ENCODE measurements around the gene PIP5K1B.

Gene PIP5K1B

DNA sequence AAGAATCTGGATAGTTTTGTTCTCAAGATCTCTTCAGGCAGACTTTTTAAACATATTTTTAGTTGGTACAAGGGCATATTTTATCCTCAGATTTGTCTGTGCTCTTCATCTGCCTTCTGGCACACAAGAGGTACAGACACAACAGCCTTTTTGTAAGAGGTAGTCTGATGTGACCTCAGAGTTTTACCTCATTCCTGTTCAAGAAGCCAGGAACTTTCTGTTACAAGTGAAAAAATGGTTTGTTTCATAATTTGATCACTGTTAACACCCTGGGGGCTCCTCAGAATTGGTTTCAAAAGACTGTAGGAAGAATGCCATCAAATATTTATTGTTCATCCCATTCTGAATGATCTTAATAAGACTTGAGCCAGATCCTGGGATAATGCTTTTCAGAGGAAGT, 172.2 kb downstream of the PIP5K1B start:
- H3K27me3 ChIP-seq (ENCODE audit: control insufficient read depth, insufficient read depth, low read length), result no peaks in the 10 kb centered on the region
- no peaks in the 10 kb centered on the region for H3K36me3 ChIP-seq (ENCODE audit: control insufficient read depth, insufficient read depth, low read length)
- no peak overlapping the region for H3K4me3 ChIP-seq (ENCODE audit: low read depth, low read length)
- no peaks in the 10 kb centered on the region for H3K9me3 ChIP-seq (ENCODE audit: control insufficient read depth, insufficient read depth, low read length)
- no peak overlapping the region for H3K9ac ChIP-seq (ENCODE audit: low read depth, low read length)
- H3K4me1 ChIP-seq (ENCODE audit: control insufficient read depth, insufficient read depth, low read length), result peaks cover 19% of the 10 kb centered on the region

DNA sequence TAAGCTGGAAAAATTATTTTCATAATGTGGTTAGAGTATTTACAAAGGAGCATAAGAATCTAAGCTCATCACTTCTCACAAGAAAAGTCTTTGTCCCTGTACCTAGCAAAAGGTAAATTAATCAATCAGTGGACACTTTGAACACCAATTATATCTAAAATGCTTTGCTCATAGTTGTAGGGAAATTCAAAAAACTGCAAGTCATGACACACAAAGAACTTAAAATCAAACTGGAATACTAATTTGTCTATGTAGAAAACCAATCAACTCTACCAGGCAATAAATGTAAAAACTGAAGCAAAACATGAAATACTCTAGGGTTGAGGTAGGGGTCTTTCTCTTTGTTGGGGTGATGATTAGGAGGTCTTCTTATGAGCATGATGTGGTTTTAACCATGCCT, 173.4 kb downstream of the PIP5K1B start:
- Histone ChIP-seq H3K27me3 (ENCODE audit: control insufficient read depth, insufficient read depth, low read length) (no peaks in the 10 kb centered on the region), H3K9me3 (ENCODE audit: control insufficient read depth, insufficient read depth, low read length) (no peaks in the 10 kb centered on the region), H3K4me3 (ENCODE audit: low read depth, low read length) (no peak overlapping the region), H3K4me1 (ENCODE audit: control insufficient read depth, insufficient read depth, low read length) (peaks cover 13% of the 10 kb centered on the region), H3K36me3 (ENCODE audit: control insufficient read depth, insufficient read depth, low read length) (no peaks in the 10 kb centered on the region), H3K9ac (ENCODE audit: low read depth, low read length) (no peak overlapping the region)

DNA sequence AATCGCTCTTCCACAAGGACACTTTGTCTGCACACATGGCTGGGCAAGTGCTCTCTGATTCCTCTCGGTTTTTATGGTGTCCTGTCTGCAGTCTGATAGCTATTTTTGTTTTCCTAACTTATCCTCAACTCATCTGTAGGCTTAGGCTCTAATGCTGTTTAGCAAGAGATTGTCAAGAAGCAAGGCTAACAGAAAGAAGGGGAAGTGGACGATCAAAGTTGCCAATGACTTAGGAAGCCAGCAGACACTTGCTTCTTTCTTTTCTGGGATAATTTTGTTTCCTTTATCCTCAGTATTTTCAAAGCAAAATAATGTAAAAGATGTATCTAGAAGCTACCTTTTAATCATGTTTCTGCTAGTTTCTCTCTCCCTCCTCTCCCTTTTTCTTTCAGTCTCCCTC, 178.2 kb downstream of the PIP5K1B start:
- H3K4me3 ChIP-seq (ENCODE audit: low read depth, low read length), result no peak overlapping the region
- H3K9me3 ChIP-seq (ENCODE audit: control insufficient read depth, insufficient read depth, low read length), result no peaks in the 10 kb centered on the region

DNA sequence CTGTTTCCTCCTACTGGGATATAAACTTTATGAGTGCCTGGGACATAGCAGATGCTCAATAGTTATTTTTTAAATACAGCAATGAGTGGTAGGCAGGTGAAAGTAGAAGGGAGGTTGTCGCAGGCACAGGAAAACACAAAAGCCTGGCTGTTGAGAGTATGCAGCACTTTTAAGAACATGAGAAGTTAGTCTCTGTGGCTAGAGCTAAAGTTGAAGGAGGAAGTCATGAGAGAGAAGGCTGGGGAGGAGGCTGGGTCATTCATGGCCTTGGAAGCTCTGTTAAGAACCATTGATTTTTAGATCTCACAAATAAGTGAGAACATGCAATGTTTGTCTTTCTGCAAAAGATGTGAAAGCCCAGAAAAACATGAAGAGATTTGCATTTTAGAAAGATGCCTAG, 182.2 kb downstream of the PIP5K1B start:
- Histone ChIP-seq H3K27me3 (ENCODE audit: control insufficient read depth, insufficient read depth, low read length) (no peaks in the 10 kb centered on the region), H3K4me1 (ENCODE audit: control insufficient read depth, insufficient read depth, low read length) (no peaks in the 10 kb centered on the region), H3K9me3 (ENCODE audit: control insufficient read depth, insufficient read depth, low read length) (no peaks in the 10 kb centered on the region), H3K36me3 (ENCODE audit: control insufficient read depth, insufficient read depth, low read length) (no peaks in the 10 kb centered on the region), H3K4me3 (ENCODE audit: low read depth, low read length) (no peak overlapping the region), H3K9ac (ENCODE audit: low read depth, low read length) (no peak overlapping the region)

More for the DNA sequence above, 178.2 kb downstream of the PIP5K1B start:
- Histone ChIP-seq H3K36me3 (ENCODE audit: control insufficient read depth, insufficient read depth, low read length) (no peaks in the 10 kb centered on the region), H3K9ac (ENCODE audit: low read depth, low read length) (no peak overlapping the region), H3K4me1 (ENCODE audit: control insufficient read depth, insufficient read depth, low read length) (no peaks in the 10 kb centered on the region), H3K27me3 (ENCODE audit: control insufficient read depth, insufficient read depth, low read length) (no peaks in the 10 kb centered on the region)

DNA sequence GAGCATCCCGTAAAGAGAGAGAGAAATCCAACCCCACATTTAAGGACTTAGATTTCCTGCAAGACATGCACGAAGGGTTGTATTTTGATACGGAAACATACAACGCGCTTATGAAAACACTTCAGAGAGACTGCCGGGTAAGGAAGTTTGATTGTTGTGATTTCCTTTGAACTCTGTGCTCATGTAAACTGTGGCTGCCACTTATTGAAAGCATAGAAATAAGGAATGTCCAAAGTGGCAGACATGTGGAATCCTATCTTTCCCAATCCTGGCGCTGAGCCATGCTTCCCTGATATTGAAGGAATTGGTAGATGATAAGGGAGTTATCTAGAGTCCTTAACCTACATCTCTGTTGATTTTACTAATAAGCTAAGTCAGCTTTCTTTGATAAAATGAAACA, 189.5 kb downstream of the PIP5K1B start:
- Histone ChIP-seq H3K27me3 (ENCODE audit: control insufficient read depth, insufficient read depth, low read length) (no peaks in the 10 kb centered on the region), H3K36me3 (ENCODE audit: control insufficient read depth, insufficient read depth, low read length) (no peaks in the 10 kb centered on the region), H3K4me3 (ENCODE audit: low read depth, low read length) (no peak overlapping the region), H3K4me1 (ENCODE audit: control insufficient read depth, insufficient read depth, low read length) (peaks cover 4% of the 10 kb centered on the region), H3K9me3 (ENCODE audit: control insufficient read depth, insufficient read depth, low read length) (no peaks in the 10 kb centered on the region), H3K9ac (ENCODE audit: low read depth, low read length) (no peak overlapping the region)

DNA sequence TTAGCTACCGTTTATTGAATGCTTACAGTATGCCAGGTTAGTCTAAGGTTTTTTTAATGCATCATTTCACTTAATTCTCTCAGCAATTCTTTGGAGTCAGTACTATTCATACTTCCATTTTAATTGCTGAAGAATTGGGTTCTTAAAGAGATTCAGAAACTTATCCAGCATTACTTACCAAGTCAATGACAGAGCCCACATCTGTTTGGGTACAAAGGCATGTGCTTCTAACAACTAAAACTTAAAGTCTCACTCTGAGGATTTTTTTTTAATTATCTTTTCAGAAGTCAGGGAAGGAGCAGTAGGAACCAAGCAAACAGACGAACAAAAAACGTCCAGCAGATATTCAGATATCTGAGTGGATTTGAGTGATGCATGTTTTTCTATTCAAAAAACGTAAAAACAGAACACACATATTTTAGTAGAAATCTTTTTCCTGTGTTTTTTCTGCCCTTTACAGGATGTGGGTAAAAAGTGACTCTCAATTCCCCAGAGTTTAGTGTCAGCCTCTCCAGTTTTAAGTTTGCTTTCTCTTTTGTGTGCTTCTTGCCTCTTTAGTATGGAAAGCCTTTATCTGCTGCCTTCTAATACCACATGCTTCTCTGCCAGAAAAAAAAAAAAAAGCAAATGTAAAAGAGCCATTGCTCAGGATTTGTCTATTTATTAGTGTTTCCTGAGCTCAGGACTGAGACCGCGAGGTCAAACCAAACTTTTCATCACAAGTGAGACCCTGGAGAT, 190.9 kb downstream of the PIP5K1B start:
- no peak overlapping the region for H3K9ac ChIP-seq (ENCODE audit: low read depth, low read length)
- H3K4me3 ChIP-seq (ENCODE audit: low read depth, low read length), result no peak overlapping the region

DNA sequence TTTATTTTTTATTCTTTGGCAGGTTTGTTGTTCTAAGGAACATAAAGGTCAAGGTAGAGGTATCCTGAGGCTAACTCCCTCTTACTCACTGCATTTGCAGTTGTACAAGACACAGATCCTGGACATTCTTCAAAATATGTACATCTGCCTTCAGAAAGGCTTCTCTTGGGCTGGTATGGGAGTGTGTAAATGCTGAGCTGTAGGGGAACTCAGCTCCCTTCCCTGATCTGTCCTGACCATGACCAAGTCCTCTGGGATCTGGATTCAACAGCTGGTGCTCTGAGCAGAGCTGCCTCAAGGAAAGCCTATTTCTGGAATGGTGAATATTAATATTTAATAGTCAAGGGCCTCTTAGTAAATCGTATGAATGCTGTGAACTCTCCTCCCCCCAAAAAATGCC, 191.4 kb downstream of the PIP5K1B start:
- Histone ChIP-seq H3K9me3 (ENCODE audit: control insufficient read depth, insufficient read depth, low read length) (no peaks in the 10 kb centered on the region), H3K4me3 (ENCODE audit: low read depth, low read length) (no peak overlapping the region), H3K4me1 (ENCODE audit: control insufficient read depth, insufficient read depth, low read length) (peaks cover 4% of the 10 kb centered on the region), H3K9ac (ENCODE audit: low read depth, low read length) (no peak overlapping the region), H3K36me3 (ENCODE audit: control insufficient read depth, insufficient read depth, low read length) (no peaks in the 10 kb centered on the region), H3K27me3 (ENCODE audit: control insufficient read depth, insufficient read depth, low read length) (no peaks in the 10 kb centered on the region)

More for the DNA sequence above, 190.9 kb downstream of the PIP5K1B start:
- Histone ChIP-seq H3K36me3 (ENCODE audit: control insufficient read depth, insufficient read depth, low read length) (no peaks in the 10 kb centered on the region), H3K9me3 (ENCODE audit: control insufficient read depth, insufficient read depth, low read length) (no peaks in the 10 kb centered on the region), H3K27me3 (ENCODE audit: control insufficient read depth, insufficient read depth, low read length) (no peaks in the 10 kb centered on the region), H3K4me1 (ENCODE audit: control insufficient read depth, insufficient read depth, low read length) (peaks cover 4% of the 10 kb centered on the region)

DNA sequence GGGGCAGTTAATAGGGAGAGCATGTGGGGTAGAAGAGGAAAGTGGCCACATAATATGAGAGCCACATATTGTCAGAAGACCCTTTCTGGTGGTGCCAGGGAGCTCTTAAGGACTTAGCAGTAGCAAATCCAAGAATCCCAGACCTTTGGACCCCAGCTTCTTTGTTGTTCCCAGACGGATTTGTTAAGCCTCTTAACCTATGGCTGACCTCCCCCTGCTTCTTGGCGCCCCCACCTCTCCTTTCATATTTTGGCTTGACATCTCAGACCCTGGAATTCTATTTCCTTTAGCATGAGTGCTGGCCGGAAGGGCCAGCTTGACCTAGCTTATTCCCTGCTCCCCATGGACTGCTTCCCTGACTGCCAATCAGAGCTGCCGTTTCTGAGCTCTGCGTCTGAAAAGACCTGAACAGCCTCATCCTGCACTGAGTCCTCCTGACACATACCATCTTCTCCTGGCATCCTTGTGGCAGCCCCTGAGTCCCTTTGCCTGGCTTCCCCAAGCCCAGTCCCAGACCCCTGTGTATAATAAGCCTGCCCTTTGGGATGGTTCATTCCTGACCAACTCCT, 192.6 kb downstream of the PIP5K1B start:
- Histone ChIP-seq H3K9me3 (ENCODE audit: control insufficient read depth, insufficient read depth, low read length) (no peaks in the 10 kb centered on the region), H3K27me3 (ENCODE audit: control insufficient read depth, insufficient read depth, low read length) (no peaks in the 10 kb centered on the region), H3K4me3 (ENCODE audit: low read depth, low read length) (no peak overlapping the region), H3K9ac (ENCODE audit: low read depth, low read length) (no peak overlapping the region), H3K4me1 (ENCODE audit: control insufficient read depth, insufficient read depth, low read length) (peaks cover 4% of the 10 kb centered on the region), H3K36me3 (ENCODE audit: control insufficient read depth, insufficient read depth, low read length) (no peaks in the 10 kb centered on the region)

DNA sequence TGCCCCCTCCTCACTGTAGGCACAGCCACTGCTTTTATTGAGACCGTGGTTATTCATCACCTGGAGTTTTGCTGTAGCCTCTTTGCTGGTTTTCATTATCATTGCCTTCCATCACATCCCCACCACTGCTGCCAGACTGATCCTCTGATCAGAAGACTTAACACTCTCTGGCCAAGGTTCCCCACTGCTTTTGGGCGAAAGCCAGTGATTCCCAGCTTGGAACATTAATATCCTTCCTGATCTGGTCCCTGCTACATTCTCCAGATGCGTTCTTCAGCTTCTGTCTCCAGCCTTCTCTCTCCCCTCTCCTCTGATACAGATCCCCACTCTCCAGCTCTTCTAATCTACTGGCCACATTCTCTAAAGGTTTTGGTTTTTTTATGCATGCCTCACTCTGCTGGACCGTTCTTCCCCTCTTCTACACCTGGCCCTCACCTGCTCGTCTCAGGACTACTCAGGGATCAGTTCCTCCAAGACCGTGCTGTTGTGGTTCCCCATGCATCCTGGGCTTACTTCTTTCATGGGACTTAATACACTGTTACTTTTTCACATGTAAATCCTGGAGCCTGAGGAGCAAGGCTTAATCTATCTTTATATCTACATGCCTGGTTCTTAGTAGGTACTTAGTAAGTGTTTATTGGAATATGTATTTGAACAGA, 193.9 kb downstream of the PIP5K1B start:
- no peak overlapping the region for H3K4me3 ChIP-seq (ENCODE audit: low read depth, low read length)
- no peaks in the 10 kb centered on the region for H3K27me3 ChIP-seq (ENCODE audit: control insufficient read depth, insufficient read depth, low read length)
- H3K4me1 ChIP-seq (ENCODE audit: control insufficient read depth, insufficient read depth, low read length), result peaks cover 4% of the 10 kb centered on the region
- no peak overlapping the region for H3K9ac ChIP-seq (ENCODE audit: low read depth, low read length)
- no peaks in the 10 kb centered on the region for H3K9me3 ChIP-seq (ENCODE audit: control insufficient read depth, insufficient read depth, low read length)
- no peaks in the 10 kb centered on the region for H3K36me3 ChIP-seq (ENCODE audit: control insufficient read depth, insufficient read depth, low read length)

DNA sequence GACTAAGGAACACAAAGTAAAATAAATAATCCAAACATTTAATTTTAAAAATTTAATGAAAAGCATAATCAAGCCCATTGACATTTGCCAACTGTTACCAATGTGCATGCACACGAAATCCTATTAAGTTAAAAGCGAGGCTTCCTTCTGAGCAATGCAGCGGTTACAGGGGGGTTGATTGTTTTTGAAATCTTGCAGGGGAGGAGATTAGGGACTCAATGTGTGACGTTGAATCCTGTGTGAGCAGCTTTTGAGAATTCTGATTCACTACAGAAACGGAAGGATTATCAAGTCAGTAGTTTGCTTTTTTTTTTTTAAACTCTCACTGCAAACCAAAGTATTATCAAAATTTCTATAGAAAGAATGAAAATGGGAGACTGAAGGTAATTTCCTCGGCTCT, 199.4 kb downstream of the PIP5K1B start:
- Histone ChIP-seq H3K9me3 (ENCODE audit: control insufficient read depth, insufficient read depth, low read length) (no peaks in the 10 kb centered on the region), H3K9ac (ENCODE audit: low read depth, low read length) (no peak overlapping the region)

DNA sequence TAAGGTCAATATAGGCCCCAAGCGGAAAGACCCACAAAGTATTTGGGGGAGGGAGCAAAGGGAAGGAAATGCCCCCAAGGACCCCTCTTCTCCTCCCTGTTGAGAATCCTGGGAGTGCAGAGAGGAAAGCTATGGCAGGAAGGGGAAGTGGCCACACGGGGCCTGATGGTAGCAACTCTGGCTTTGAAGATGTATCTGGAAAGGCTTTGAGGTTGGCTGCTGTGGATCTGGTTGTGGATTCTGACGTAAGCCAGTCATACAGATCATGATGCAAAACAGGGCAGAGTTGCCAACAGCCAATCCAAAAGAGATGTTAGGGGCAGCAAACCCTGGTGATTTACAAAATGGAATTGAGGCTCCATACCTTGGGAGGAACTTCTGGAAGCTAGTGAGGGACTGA, 200.1 kb downstream of the PIP5K1B start:
- H3K36me3 ChIP-seq (ENCODE audit: control insufficient read depth, insufficient read depth, low read length), result no peaks in the 10 kb centered on the region
- no peaks in the 10 kb centered on the region for H3K9me3 ChIP-seq (ENCODE audit: control insufficient read depth, insufficient read depth, low read length)
- no peaks in the 10 kb centered on the region for H3K27me3 ChIP-seq (ENCODE audit: control insufficient read depth, insufficient read depth, low read length)
- no peaks in the 10 kb centered on the region for H3K4me1 ChIP-seq (ENCODE audit: control insufficient read depth, insufficient read depth, low read length)
- H3K9ac ChIP-seq (ENCODE audit: low read depth, low read length), result no peak overlapping the region
- H3K4me3 ChIP-seq (ENCODE audit: low read depth, low read length), result no peak overlapping the region

More for the DNA sequence above, 199.4 kb downstream of the PIP5K1B start:
- Histone ChIP-seq H3K4me1 (ENCODE audit: control insufficient read depth, insufficient read depth, low read length) (no peaks in the 10 kb centered on the region), H3K27me3 (ENCODE audit: control insufficient read depth, insufficient read depth, low read length) (no peaks in the 10 kb centered on the region), H3K4me3 (ENCODE audit: low read depth, low read length) (no peak overlapping the region), H3K36me3 (ENCODE audit: control insufficient read depth, insufficient read depth, low read length) (no peaks in the 10 kb centered on the region)

DNA sequence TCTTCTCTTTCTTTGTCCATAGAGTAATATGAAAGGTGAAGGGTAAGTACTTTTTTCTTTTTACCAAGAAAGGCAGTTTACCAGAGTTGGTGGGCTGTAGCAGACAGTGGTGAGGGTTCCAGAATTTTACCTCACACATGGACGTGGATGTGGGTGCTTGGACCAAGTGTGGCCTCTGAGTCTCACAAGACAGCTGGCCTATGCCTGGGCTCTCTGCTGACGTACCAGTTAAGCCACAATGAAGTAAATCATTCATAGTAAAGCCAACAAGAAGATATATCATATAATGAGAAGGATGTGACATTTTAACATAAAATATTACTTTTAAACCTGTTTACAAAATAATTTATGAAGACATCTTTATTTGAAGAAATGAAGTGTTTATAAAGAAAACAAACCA, 202.9 kb downstream of the PIP5K1B start:
- H3K9ac ChIP-seq (ENCODE audit: low read depth, low read length), result no peak overlapping the region

More for the DNA sequence above, 202.9 kb downstream of the PIP5K1B start:
- H3K4me1 ChIP-seq (ENCODE audit: control insufficient read depth, insufficient read depth, low read length), result no peaks in the 10 kb centered on the region
- no peak overlapping the region for H3K4me3 ChIP-seq (ENCODE audit: low read depth, low read length)
- H3K9me3 ChIP-seq (ENCODE audit: control insufficient read depth, insufficient read depth, low read length), result no peaks in the 10 kb centered on the region
- H3K27me3 ChIP-seq (ENCODE audit: control insufficient read depth, insufficient read depth, low read length), result no peaks in the 10 kb centered on the region
- H3K36me3 ChIP-seq (ENCODE audit: control insufficient read depth, insufficient read depth, low read length), result no peaks in the 10 kb centered on the region

Data from iPS-15b (cell line).